GM21528 (cell line): Measurements from ENCODE around the gene UGT1A8.

Experiments
- ATAC-seq: cut with Tn5 transposase; IDR thresholded peaks from one replicate; pipeline ENCODE4 v1.9.1; 2021; ENCODE audit warnings: mild to moderate bottlenecking, moderate library complexity; ENCODE audit not compliant: unreplicated experiment, low FRiP score

Gene UGT1A8

GRCh38 chr2:233814056-233814835 lies 196.8 kb downstream of the UGT1A8 start:
- no peak for ATAC-seq

- ATAC-seq = no peak
These were observed 198.4 kb downstream of the UGT1A8 start for GRCh38 chr2:233815861-233816260.

GRCh38 chr2:233816334-233816733 lies 198.9 kb downstream of the UGT1A8 start:
- no peak for ATAC-seq

- ATAC-seq = no peak
These were observed 199.3 kb downstream of the UGT1A8 start for GRCh38 chr2:233816771-233817170.

GRCh38 chr2:233817361-233817911 lies 200.0 kb downstream of the UGT1A8 start:
- no peak for ATAC-seq

- no peak for ATAC-seq
These were observed 200.7 kb downstream of the UGT1A8 start for GRCh38 chr2:233817995-233818638.

GRCh38 chr2:233818639-233819621 lies 201.5 kb downstream of the UGT1A8 start:
- ATAC-seq = no peak

GRCh38 chr2:233819884-233820773 lies 202.7 kb downstream of the UGT1A8 start:
- ATAC-seq = no peak

GRCh38 chr2:233820774-233821105 lies 203.3 kb downstream of the UGT1A8 start:
- no peak for ATAC-seq

- ATAC-seq = no peak
These were observed 203.8 kb downstream of the UGT1A8 start for GRCh38 chr2:233821196-233821595.

GRCh38 chr2:233821709-233822100 lies 204.3 kb downstream of the UGT1A8 start:
- no peak for ATAC-seq

GRCh38 chr2:233822101-233822771 lies 204.8 kb downstream of the UGT1A8 start:
- ATAC-seq = no peak
